Loucy (cell line): ENCODE measurements around the gene RNPEPL1.

Experiments
- EZH2phosphoT487 ChIP-seq: fragments of 200-600 bp; IDR thresholded peaks from 2 replicates; pipeline ENCODE4 v1.6.1; 2018; ENCODE audit warnings: antibody characterized with exemption, mild to moderate bottlenecking, moderate library complexity, borderline replicate concordance
- TF ChIP-seq, protein P1 (sequence below): fragments of 200-600 bp; sonication (generic); conservative IDR thresholded peaks from 2 replicates; pipeline ENCODE4 v1.5.1; 2014; ENCODE audit warnings: mild to moderate bottlenecking, antibody characterized with exemption, low read length

DNA sequence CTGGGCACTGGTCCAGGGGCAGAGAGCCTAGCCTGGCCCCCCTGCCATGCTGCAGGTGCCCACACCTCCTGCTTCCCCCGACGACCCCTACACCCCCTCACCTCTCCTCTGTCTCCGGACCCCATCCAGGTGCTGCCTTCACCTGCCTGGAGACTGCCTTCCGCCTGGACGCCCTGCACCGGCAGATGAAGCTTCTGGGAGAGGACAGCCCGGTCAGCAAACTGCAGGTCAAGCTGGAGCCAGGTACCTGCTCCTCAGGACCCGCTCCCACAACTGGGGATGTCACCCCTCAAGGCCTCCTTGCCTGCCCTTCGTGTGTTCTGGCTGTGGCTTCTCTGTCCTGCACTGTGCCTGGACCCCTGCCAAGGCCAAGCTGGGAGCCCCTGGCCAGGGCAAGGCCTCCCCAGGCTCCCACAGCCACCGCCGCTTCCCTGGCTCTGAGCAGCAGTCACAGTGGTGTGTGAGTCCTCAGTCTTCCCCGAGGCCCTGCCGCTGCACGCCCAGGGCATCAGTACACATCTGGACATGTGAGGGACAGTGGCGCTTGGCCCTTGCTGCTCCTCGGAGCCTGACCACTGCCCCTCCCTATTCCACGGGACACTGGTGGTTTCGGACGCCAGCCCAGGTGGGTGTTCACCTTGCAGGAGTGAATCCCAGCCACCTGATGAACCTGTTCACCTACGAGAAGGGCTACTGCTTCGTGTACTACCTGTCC is 6.3 kb downstream of the RNPEPL1 start:
- TF ChIP-seq, protein P1, sequence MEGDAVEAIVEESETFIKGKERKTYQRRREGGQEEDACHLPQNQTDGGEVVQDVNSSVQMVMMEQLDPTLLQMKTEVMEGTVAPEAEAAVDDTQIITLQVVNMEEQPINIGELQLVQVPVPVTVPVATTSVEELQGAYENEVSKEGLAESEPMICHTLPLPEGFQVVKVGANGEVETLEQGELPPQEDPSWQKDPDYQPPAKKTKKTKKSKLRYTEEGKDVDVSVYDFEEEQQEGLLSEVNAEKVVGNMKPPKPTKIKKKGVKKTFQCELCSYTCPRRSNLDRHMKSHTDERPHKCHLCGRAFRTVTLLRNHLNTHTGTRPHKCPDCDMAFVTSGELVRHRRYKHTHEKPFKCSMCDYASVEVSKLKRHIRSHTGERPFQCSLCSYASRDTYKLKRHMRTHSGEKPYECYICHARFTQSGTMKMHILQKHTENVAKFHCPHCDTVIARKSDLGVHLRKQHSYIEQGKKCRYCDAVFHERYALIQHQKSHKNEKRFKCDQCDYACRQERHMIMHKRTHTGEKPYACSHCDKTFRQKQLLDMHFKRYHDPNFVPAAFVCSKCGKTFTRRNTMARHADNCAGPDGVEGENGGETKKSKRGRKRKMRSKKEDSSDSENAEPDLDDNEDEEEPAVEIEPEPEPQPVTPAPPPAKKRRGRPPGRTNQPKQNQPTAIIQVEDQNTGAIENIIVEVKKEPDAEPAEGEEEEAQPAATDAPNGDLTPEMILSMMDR = no peak
- TF ChIP-seq EZH2phosphoT487 = no peak
